BJ (cell line): Measurements from ENCODE around the gene AASDHPPT. TPM values are rescaled to one million over a fixed set of nuclear protein-coding genes. Genes with fewer than 3 reads are reported as not detected.
A peak's percentile ranks its signal among the peaks of the same experiment; 100 is the strongest.

ENCODE experiments used
- CTCF ChIA-PET: fragments of 350-600 bp; formaldehyde crosslinking; extraction: SDS; loops from one replicate; lab custom pipeline; 2021; ENCODE audit warnings: antibody characterized with exemption, inconsistent platforms; lab: Yijun Ruan, JAX
- POLR2A ChIA-PET: fragments of 300-600 bp; sonication (Branson Sonifier 250); formaldehyde crosslinking; extraction: SDS; loops from one replicate; lab custom pipeline; 2021; ENCODE audit warnings: antibody characterized with exemption; lab: Charles Lee
- DNase-seq: peaks from one replicate; pipeline ENCODE4 v3.0.0-alpha.2; 2011; ENCODE audit warnings: low read depth
- H3K27me3 ChIP-seq: 2 replicates; pipeline ENCODE4 v1.6.0; 2011; ENCODE audit warnings: low read length; ENCODE audit not compliant: control insufficient read depth, insufficient read depth
- H3K36me3 ChIP-seq: 2 replicates; pipeline ENCODE4 v1.5.1; 2011; ENCODE audit warnings: low read length; ENCODE audit not compliant: control insufficient read depth, insufficient read depth
- H3K4me3 ChIP-seq: 2 replicates; pipeline ENCODE4 v1.5.1; 2011; ENCODE audit warnings: low read depth, mild to moderate bottlenecking, control low read depth, low read length
- CTCF ChIP-seq: IDR thresholded peaks from 2 replicates; pipeline ENCODE4 v1.5.1; 2011; ENCODE audit warnings: low read depth, mild to moderate bottlenecking, control low read depth, inconsistent platforms, low read length, moderate library complexity; ENCODE audit not compliant: insufficient read depth
- polyA plus RNA-seq: library from polyadenylated mRNA; depleted of rRNA; stranded (reverse); fragments of >200 nt; gene quantifications from 2 replicates; pipeline ENCODE4 v1.2.3, GENCODE V29; 2011

Gene AASDHPPT
- polyA plus RNA-seq, 1 experiment: 30.4 TPM

- Histone ChIP-seq H3K27me3 (no peaks in the 10 kb centered on the region), H3K4me3 (no peak overlapping the region), H3K36me3 (peaks cover 1% of the 10 kb centered on the region; the same call in 1 of the 2 replicates)
- peak; percentile 83 for TF ChIP-seq CTCF
- POLR2A ChIA-PET: no interaction called here
- no peak for DNase-seq
- CTCF ChIA-PET: interaction anchor here (0.9 to 1.4 kb wide), 5 partner anchors 11 to 497 kb away, joined by 3 to 7 read pairs (median 3); no protein-coding TSS in a partner anchor
These were observed 10.5 kb downstream of the AASDHPPT start for GRCh38 chr11:106087815-106088435.

- TF ChIP-seq CTCF: no peak
- Histone ChIP-seq H3K4me3 (no peak overlapping the region), H3K36me3 (no peaks in the 10 kb centered on the region), H3K27me3 (no peaks in the 10 kb centered on the region)
- ChIA-PET POLR2A (no interaction called here), CTCF (no interaction called here)
- DNase-seq: no peak
These were observed 11.4 kb downstream of the AASDHPPT start for GRCh38 chr11:106088896-106089295.

GRCh38 chr11:106091480-106092123, 14.1 kb downstream of the AASDHPPT start:
- no peaks in the 10 kb centered on the region for H3K27me3 ChIP-seq
- no peaks in the 10 kb centered on the region; the same call in 1 of the 2 replicates for H3K36me3 ChIP-seq
- DNase-seq: no peak
- H3K4me3 ChIP-seq: no peak overlapping the region
- TF ChIP-seq CTCF: no peak
- ChIA-PET CTCF (interaction anchor here (0.6 kb wide), 1 partner anchor 111 kb away, joined by 3 read pairs; no protein-coding TSS in a partner anchor), POLR2A (no interaction called here)

GRCh38 chr11:106092446-106092845, 15.0 kb downstream of the AASDHPPT start:
- TF ChIP-seq CTCF: no peak
- CTCF ChIA-PET: no interaction called here

GRCh38 chr11:106098893-106099553, 21.6 kb downstream of the AASDHPPT start:
- CTCF ChIA-PET: interaction anchor here (0.5 kb wide), 1 partner anchor 26 kb away, joined by 3 read pairs; no protein-coding TSS in a partner anchor
- H3K36me3 ChIP-seq: peaks cover 2% of the 10 kb centered on the region

More at GRCh38 chr11:106092446-106092845, 15.0 kb downstream of the AASDHPPT start:
- H3K4me3 ChIP-seq: no peak overlapping the region
- POLR2A ChIA-PET: no interaction called here
- DNase-seq: no peak
- H3K36me3 ChIP-seq: peaks cover 2% of the 10 kb centered on the region
- H3K27me3 ChIP-seq: no peaks in the 10 kb centered on the region

More at GRCh38 chr11:106098893-106099553, 21.6 kb downstream of the AASDHPPT start:
- no peak for TF ChIP-seq CTCF
- no peak for DNase-seq
- H3K27me3 ChIP-seq: no peaks in the 10 kb centered on the region
- H3K4me3 ChIP-seq: no peak overlapping the region
- POLR2A ChIA-PET: no interaction called here
